GM18870 (cell line): ENCODE results near the gene COL27A1.
A peak's percentile ranks its signal among the peaks of the same experiment; 100 is the strongest.

ENCODE experiments used
- ATAC-seq: cut with Tn5 transposase; IDR thresholded peaks from one replicate; pipeline ENCODE4 v1.9.1; 2021; ENCODE audit warnings: moderate library complexity; ENCODE audit not compliant: unreplicated experiment

The COL27A1 gene

DNA sequence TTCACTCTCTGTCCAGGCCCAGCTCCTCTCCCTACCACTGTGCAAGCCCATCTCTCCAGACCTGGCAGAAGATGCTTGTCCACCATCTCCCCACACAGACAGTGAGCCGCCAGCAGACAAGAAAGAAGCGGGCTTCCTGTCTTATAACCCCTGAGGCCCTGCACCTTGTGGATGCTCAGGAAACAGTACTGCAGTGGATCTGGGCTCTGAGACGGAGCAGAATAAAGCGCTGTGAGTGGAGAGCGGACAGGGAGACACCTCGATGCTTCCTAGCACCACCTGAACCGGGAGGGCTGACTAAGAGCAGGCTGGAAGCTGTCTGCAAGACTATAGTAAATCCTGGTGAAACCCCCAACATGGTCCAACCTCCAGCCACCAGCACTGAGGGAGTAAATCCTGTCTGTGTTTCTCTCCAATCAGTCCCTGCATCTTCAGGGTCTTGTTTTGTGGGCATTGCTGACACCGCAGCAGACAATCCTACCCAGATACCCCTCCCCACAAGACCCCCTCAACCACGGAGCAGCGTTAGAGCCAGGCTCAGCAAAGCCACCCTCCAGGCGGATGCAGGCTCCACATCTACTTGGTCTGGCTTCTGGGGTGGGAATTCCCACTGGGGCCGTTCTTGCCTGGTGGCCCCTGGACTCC is 193.0 kb downstream of the COL27A1 start:
- no peak for ATAC-seq

DNA sequence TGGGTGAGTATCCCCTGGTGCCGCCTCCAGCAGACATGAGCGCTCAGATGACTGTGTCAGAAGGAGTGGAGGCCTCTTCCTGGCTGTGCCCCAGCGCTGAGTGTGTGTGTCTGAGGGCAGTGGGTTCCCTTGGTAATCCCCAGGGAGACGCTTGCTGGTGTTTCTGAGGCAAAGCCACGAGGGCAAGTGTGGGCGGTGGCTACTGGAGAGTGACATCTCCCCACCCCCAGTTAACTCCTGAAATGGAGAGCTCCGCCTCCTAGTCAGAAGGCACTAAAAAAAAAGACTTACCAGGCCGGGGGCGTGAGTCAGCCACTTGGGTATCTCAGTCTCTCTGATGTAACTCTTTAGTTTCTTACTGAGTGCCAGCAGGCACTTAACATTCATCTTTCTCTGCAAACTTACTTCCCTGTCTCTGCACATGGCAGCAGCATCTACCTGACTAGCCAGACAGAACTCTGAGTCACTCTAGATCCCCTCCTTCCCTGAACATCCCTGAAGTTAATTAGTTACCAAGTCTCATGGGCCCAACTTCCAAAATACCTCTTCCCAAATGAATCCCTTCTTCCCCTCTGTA is 193.7 kb downstream of the COL27A1 start:
- peak; percentile 91 for ATAC-seq

DNA sequence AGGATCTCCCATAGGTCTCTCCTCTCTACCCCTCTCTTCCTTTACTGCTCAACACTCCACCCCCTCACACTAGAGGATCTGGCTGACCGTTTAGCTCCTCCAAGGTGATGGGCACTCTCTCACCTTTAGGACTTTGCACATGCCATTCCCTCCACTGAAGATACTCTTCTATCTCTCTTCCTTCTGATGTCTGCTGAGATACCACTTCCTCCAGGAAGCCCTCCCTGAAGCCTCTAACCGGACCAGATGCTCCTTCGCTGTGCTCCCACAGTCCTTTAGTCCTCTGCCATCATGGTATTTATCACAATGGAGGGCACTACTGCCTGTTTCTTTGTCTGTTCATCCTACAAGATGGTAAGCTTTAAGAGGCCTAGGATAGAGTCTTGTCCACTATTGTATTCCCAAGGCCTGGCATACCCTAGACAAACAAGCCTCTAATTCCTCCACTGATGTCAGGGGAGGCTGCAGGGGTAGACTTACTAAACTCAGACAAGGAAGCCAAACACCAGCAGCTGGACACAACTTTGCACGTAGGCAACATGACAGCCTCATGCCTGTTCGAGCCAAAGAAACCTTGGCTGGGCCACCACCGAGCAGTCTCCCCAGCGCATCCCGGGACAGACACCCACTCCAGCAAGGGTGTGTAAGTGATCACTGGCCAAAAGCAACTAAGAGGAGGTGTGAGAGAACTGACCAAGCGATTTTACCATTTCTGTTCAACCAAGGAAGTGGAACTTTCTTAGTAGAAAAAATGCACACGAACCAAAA is 194.6 kb downstream of the COL27A1 start:
- ATAC-seq, result no peak

DNA sequence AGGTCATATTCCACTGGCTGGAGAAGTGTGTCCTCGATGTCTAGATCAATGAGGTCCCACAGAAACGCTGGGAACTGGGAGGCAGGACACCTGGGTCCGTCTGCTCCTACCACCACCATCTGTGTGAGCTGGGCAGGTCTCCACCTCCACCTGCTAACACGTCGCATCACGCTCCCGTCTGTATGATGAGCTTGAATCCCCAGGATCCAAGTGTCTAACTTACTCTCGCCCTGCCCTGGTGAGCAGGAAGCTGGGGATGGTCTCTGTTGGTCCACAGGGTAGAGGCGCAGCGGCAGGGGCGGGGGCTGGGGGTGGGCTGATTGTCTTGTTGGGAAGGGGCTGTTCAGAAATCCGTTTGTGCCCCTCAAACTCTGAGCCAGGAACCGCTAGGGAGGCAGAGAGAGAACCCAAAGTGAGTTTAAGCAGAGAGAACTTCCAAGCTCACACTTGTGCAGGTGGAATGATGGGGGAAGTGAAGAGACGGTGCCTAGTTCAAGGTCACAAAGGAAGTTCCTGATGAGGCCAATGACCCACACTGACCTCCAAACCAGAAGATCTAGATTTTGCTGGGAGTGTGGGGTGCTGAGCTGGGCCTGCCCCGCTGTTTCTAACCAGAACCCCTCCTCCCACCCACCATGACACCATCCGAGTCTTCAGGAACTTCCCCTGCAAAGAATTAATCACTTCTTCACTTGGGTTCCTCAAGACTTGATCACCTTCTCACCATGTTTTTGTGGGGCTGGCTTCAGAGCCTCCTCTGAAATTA is 195.5 kb downstream of the COL27A1 start:
- no peak for ATAC-seq

DNA sequence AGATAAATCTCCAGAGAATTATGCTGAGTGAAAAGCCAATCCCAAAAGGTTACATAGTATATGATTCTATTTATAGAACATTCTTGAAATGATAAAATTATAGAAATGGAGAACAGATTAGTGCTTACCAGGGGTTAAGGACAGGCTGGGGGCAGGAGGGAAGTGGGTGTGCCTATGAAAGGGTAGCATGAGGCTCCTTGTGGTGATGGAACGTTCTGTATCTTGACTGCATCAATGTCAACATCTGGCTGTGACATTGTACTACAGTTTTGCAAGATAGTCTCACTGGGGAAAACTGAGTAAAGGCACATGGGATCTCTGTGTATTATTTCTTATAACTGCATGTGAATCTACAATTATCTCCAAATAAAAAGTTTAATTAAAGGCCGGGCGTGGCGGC is 196.6 kb downstream of the COL27A1 start:
- no peak for ATAC-seq

DNA sequence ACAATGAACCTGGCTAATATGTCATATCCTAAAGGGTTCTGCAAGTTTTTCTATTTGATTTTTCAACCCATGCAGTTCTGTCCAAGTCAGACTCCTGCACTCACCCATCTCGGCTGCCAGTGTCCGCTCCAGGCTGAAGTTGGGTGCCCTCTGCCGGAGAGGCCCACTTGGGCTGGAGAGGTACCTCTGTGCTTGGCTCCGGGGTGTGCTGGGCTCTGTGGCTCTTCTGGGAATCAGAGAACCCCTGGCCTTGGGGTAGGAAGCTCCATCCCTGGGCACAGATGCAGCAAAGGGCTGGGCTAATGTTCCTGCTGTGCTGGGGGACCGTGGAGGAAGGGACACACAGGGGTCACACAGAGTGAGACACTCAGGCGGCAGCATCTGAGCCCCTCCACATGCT is 200.5 kb downstream of the COL27A1 start:
- ATAC-seq, result no peak

DNA sequence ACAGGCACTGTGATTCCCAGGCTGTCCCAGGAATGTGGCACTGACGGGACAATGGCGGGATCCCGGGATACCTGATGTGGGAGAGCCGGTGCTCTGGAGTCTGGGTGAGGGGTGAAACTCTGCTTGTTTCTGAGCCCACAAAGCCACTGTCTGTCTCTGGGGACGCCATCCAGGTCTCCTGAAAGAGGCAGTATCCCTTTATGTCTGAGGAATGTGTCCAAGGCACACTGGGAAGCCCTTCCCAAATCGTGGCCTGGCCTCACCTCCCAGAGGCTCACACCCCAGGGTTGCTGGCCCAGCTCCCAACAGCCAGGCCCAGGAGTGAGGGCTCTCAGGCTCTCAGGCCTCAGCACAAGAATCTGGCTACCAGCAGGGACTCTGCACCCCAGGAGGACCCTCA is 201.5 kb downstream of the COL27A1 start:
- ATAC-seq, result no peak

DNA sequence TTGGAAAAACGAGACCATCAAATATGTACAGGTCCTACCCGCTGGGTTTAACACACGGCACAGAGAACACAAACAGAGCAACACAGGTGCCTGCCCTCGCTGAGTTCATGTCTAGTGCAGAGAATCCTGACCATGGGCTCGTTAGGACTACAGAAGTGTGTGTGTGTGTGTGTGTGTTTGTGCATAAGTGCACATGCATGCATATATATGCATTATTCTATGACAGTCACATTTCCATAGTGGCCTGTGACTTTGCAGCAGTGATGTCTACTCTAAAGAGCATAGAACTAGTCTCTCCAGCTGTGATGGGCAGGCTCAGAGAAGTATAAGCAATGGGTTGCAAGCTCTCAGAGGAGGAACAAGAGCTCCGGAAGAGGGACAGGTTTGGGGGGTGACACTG is 202.0 kb downstream of the COL27A1 start:
- ATAC-seq, result no peak

DNA sequence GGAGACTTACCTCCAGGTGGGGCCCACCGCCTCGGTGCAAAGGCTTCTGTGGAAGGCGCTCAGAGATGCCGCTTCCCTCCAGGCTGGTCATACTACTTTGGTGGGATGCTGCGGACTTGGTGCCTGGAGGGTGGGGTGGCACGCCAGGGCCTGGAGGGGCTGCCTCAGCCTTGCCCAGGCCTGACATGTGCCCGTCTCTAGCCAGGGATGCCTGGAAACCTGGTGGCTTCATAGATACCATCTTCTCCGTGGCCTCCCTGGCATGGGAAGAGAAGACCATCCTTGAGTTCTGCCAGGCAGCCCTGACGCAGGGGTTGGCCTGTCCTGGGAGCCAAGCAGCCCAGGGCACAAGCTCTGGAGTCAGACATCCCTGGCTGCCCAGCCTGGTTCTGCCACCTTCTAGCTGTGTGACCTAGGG is 202.6 kb downstream of the COL27A1 start:
- no peak for ATAC-seq

DNA sequence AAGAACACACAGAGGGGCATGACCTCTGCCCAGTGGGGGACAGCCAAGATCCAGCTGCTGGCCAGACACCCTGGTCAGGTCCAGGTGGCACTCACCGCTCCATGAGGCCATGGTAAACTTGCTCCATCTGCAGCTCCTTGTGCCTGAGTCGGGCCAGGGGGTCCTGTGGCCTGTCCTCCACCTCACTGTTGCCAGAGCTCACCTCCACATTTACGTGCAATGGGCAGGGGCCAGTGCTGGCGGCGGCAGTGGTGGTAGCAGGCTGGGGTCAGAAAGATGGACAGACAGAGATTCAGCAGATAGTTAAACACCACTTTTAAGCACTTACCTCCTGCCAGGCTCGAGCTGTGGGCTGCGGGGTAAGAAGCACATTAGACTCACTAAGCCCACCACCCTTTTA is 204.5 kb downstream of the COL27A1 start:
- ATAC-seq, result no peak

DNA sequence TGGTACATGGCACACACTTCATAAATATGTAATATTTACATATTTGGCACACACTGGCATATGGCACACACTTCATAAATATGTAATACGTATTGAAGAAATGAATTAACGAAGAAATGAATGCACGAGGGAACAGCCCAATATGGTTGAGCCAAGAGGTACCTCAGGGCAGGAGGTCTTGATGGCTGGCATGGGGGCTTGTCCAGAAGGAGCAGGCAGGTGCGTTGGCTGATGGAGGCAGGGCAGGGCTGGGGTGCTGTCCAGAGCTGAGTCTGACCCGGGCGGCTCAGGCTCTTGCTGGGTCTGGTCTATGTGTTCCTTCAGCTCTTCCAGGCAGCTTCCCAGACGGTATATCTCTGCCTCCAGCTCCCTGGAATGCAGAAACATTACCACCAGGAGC is 206.2 kb downstream of the COL27A1 start:
- no peak for ATAC-seq
